ENCODE data around the gene CPM. TPM values are rescaled to one million over a fixed set of nuclear protein-coding genes. Genes with fewer than 3 reads are reported as not detected.

The CPM gene
- total RNA-seq, 4 donors from 2014 or later, result 76.1 to 149 (median 123) TPM

DNA sequence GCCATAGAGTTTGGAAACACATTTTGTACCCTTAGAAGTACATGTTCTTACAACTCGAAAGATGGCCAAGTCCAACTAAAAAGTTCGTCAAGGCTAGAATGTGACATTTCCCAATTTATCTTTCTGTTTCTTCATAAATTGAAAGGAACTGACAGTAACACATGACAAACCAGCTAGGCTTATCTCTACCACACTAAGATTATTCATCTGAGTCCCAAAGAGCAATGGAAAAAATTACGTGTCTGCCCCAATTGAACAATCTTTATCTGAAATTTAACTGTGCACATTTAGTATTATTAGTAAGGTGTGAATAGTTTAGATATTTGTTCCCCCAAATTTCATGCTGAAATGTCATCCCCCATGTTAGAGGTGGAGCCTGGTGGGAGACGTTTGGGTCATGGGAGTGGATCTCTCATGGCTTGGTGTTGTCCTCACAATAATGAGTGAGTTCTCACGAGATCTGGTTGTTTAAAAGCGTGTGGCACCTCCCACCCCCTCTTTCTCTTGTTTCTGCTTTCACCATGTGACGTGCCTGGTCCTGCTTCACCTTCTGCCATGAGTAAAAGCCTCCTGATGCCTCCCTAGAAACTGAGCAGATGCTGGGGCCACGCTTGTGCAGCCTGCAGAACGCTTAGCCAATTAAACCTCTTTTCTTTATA, 13.3 kb downstream of the CPM start:
- no peak overlapping the region for H3K4me3 ChIP-seq (ENCODE audit: low read depth, poor library complexity, severe bottlenecking)
- no peak for DNase-seq (ENCODE audit: low spot score in 2 of 2)
- WGBS, 2 donors, result 86 to 88% methylated on average over 9 of the region's 9 CpGs
- TF ChIP-seq POLR2A (IDR thresholded peaks at IDR 0.05), result no peak
- TF ChIP-seq, protein P1, sequence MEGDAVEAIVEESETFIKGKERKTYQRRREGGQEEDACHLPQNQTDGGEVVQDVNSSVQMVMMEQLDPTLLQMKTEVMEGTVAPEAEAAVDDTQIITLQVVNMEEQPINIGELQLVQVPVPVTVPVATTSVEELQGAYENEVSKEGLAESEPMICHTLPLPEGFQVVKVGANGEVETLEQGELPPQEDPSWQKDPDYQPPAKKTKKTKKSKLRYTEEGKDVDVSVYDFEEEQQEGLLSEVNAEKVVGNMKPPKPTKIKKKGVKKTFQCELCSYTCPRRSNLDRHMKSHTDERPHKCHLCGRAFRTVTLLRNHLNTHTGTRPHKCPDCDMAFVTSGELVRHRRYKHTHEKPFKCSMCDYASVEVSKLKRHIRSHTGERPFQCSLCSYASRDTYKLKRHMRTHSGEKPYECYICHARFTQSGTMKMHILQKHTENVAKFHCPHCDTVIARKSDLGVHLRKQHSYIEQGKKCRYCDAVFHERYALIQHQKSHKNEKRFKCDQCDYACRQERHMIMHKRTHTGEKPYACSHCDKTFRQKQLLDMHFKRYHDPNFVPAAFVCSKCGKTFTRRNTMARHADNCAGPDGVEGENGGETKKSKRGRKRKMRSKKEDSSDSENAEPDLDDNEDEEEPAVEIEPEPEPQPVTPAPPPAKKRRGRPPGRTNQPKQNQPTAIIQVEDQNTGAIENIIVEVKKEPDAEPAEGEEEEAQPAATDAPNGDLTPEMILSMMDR (IDR thresholded peaks at IDR 0.05), result no peak
- intact Hi-C loops (cut with DNase I; ENCODE audit: low total_unique reads), result no loop called here

DNA sequence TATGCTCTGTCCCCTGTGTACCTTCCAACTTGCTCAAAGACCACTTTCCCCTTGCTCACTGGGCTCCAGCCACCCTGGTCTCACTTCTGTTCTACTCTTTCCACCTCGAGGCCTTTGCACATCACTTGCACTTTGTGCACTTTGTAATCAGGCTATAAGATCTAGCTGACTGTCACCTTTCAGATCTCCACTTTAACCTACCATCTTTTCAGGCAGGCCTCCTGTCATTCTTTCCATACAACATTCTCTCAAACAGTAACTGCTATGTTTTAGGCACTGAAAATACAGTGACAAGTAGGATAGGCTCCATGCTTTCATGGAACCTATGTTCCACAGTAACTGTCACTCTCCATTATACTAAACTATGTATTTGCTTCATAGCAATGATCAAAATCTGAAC, 14.0 kb downstream of the CPM start:
- no peak for DNase-seq (ENCODE audit: low spot score in 2 of 2)
- WGBS, 2 donors, result 67 to 75% methylated on average over 1 of the region's 1 CpG
- no peak overlapping the region for H3K4me3 ChIP-seq (ENCODE audit: low read depth, poor library complexity, severe bottlenecking)
- TF ChIP-seq, protein P1 (IDR thresholded peaks at IDR 0.05), result no peak
- TF ChIP-seq POLR2A (IDR thresholded peaks at IDR 0.05), result no peak
- intact Hi-C loops (cut with DNase I; ENCODE audit: low total_unique reads), result no loop called here

DNA sequence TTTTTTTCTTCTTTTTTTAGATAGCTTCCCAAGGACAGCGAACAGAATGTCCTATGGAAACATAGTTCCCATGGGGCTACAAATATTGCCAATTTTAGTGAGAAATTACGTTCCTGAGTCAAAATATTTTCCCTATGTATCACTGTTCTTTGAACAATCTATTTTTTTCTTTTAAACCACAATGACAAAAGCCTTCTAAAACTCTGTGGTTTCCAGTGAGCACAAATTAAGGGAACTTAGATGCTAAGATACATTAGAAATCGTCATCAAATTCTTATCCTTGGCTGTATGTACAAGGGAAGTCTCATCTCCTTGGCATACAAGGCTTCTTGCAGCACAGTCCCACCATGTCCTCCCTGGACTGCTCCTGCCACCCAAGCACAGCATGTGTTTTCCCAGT, 17.9 kb downstream of the CPM start:
- intact Hi-C loops (cut with DNase I; ENCODE audit: low total_unique reads), result no loop called here
- H3K4me3 ChIP-seq (ENCODE audit: low read depth, poor library complexity, severe bottlenecking), result no peak overlapping the region
- WGBS, 2 donors, result 46 to 57% methylated on average over 3 of the region's 3 CpGs
- no peak for DNase-seq (ENCODE audit: low spot score in 2 of 2)
- TF ChIP-seq, protein P1 (IDR thresholded peaks at IDR 0.05), result no peak
- TF ChIP-seq POLR2A (IDR thresholded peaks at IDR 0.05), result no peak

DNA sequence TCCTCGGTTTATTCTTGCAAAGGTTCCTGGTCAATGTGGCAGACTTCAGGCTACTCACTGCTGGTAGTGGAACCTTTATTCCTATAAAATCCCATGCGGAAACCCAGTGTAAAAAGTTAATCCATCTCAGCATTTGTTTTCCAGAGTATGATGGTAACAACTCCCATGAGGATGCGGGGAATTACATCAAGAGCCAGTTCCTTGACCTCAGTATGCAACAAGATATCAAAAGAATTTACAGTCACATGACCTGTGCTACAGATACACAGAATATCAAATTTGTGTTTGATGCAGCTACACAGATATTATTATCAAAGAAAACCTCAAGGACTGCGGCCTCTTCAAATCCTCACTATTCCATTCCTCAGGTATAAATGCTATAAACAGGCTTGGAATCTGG, 19.3 kb downstream of the CPM start:
- 91 to 92% methylated on average over 4 of the region's 4 CpGs for WGBS, 2 donors
- no peak overlapping the region for H3K4me3 ChIP-seq (ENCODE audit: low read depth, poor library complexity, severe bottlenecking)
- intact Hi-C loops (cut with DNase I; ENCODE audit: low total_unique reads), result no loop called here
- DNase-seq (ENCODE audit: low spot score in 2 of 2), result no peak
- no peak for TF ChIP-seq POLR2A (IDR thresholded peaks at IDR 0.05)
- TF ChIP-seq, protein P1 (IDR thresholded peaks at IDR 0.05), result no peak

DNA sequence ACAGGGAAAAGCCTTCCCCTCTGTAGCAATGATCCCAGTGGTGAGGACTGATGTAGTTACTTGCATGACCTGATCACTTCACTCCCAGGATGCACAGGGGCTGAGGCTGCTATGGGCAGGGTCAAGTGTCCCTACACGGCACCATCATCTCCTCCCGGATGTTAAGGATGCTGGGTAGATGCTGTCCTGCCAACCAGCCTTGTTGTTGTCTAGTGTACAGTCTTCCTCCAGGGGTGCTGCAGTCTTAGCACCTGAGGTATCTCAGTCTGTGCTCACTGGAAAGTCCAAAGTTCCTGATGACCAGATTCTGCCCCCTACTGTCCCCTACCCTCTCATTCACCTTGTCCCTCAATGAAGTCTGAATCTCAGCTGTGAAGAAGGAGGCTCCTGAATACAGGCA, 20.1 kb downstream of the CPM start:
- no peak overlapping the region for H3K4me3 ChIP-seq (ENCODE audit: low read depth, poor library complexity, severe bottlenecking)
- intact Hi-C loops (cut with DNase I; ENCODE audit: low total_unique reads), result no loop called here
- TF ChIP-seq, protein P1 (IDR thresholded peaks at IDR 0.05), result no peak
- TF ChIP-seq POLR2A (IDR thresholded peaks at IDR 0.05), result no peak
- WGBS, 2 donors, result 69 to 82% methylated on average over 2 of the region's 2 CpGs
- no peak for DNase-seq (ENCODE audit: low spot score in 2 of 2)

DNA sequence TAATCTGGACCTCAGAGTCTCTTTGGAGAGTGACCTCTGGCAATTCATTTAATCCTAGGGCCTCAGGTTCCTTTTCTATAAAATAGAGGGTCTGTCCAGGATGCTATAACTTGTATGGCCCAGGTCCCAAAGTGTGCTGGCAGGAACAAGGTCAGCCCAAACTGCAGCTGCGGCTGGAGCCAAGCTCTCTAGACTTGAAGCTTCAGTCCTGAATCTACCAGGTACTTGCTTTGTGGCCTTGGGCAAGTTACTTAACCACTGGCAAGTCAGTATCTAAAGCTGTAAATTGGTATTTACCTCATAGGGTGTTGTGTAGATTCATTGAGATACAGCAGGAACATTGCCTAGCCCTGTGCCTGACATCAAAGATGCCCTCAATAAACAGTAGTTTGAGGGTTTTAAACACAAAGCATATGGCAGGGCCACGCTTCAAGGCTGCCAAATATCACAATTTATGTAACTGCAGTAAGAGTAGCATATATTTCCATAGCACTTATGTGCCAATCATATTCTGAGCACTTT, 21.7 kb downstream of the CPM start:
- intact Hi-C loops (cut with DNase I; ENCODE audit: low total_unique reads), result no loop called here
- TF ChIP-seq POLR2A (IDR thresholded peaks at IDR 0.05), result no peak
- TF ChIP-seq, protein P1 (IDR thresholded peaks at IDR 0.05), result no peak
- DNase-seq (ENCODE audit: low spot score in 2 of 2), result no peak
- WGBS, 2 donors, result 73 to 77% methylated on average over 1 to 2 of the region's 2 CpGs
- H3K4me3 ChIP-seq (ENCODE audit: low read depth, poor library complexity, severe bottlenecking), result no peak overlapping the region

Data from lower leg skin (tissue), 4 donors.